Thoracic aorta (tissue), 2 donors: ENCODE data around the gene STAG3. TPM values are rescaled to one million over a fixed set of nuclear protein-coding genes. Genes with fewer than 3 reads are reported as not detected.
"Not testable (repeated sequence)": the region's sequence is repeated elsewhere in the genome, so short reads cannot be mapped to it uniquely, and the experiment has no call there.

ENCODE experiments used
- ATAC-seq: fragments of 150-250 bp; one replicate; pipeline ENCODE4 v1.8.0; 2017; ENCODE audit warnings: low read depth; ENCODE audit not compliant: insufficient number of reproducible peaks, low FRiP score
- DNase-seq: peaks from one replicate; pipeline ENCODE4 v3.0.0-alpha.2; 2020; ENCODE audit warnings: low spot score
- H3K27ac ChIP-seq, 2 donors: fragments of 200-600 bp; sonication (generic); 1 replicate in 1 of 2; 2 replicates in 1 of 2; pipeline ENCODE4 v1.5.1; 2016; ENCODE audit warnings: mild to moderate bottlenecking in 2 of 2, moderate library complexity in 2 of 2
- H3K27me3 ChIP-seq: fragments of 200-600 bp; sonication (generic); replicated peaks from 2 replicates; pipeline ENCODE4 v1.6.0; 2016; ENCODE audit warnings: mild to moderate bottlenecking; ENCODE audit not compliant: insufficient read depth
- H3K36me3 ChIP-seq: fragments of 200-600 bp; sonication (generic); one replicate; pipeline ENCODE4 v1.5.1; 2016
- H3K4me1 ChIP-seq, 2 donors: fragments of 200-600 bp; sonication (generic); 1 replicate in 1 of 2; 2 replicates in 1 of 2; pipeline versions ENCODE4 v1.5.1 to v1.6.0; 2016; ENCODE audit warnings: low read depth in 2 of 2, mild to moderate bottlenecking in 1 of 2; ENCODE audit not compliant: control insufficient read depth in 1 of 2
- H3K4me3 ChIP-seq: fragments of 200-600 bp; sonication (generic); 2 replicates; pipeline ENCODE4 v1.5.1; 2016; ENCODE audit warnings: mild to moderate bottlenecking
- H3K9me3 ChIP-seq: fragments of 200-600 bp; sonication (generic); 2 replicates; pipeline ENCODE4 v1.5.1; 2016
- CTCF ChIP-seq: fragments of 200-600 bp; sonication (generic); IDR thresholded peaks from one replicate; pipeline ENCODE4 v1.5.1; 2019; ENCODE audit warnings: antibody characterized with exemption
- total RNA-seq, 2 donors: library from RNA; depleted of rRNA; stranded (reverse); fragments of >200 nt; gene quantifications; one replicate each; pipeline versions ENCODE4 v1.1.0 to v1.2.3, GENCODE V29; 2016

Gene STAG3
- total RNA-seq, 2 donors from 2014 or later = 0.56 to 0.95 TPM

- Histone ChIP-seq H3K27me3 (no peaks in the 10 kb centered on the region), H3K27ac (no peak overlapping the region), H3K4me1 (no peaks in the 10 kb centered on the region), H3K4me3 (no peak overlapping the region), H3K9me3 (no peaks in the 10 kb centered on the region), H3K36me3 (no peaks in the 10 kb centered on the region)
- no peak for TF ChIP-seq CTCF
- DNase-seq (no peak), ATAC-seq (no peak)
Measured at GRCh38 chr7:100210805-100211204, 33.1 kb downstream of the STAG3 start.

DNA sequence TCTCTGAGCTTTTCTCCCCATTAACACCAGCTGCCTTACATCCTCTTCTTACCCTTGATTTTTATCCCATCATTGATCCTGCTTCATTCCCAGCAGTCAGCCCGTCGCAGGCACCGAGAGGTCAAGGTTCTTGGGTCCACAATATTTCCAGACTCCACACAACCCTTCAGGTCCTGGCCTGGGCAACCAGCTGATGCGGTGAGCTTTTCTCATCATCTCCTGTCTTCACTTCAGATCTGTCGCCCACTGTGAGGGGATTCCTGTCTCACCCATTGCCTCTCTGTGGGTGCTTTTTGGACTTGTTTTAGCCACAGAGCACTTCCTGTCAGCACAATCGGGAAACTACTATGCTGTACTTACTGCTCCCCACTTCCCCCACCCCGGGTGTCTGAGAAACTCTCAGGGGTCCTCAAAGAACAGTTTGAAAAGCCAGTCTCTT lies 33.6 kb downstream of the STAG3 start:
- H3K27ac ChIP-seq = no peak overlapping the region
- no peaks in the 10 kb centered on the region for H3K9me3 ChIP-seq
- H3K4me3 ChIP-seq = no peak overlapping the region
- H3K27me3 ChIP-seq = no peaks in the 10 kb centered on the region
- TF ChIP-seq CTCF = no peak
- no peaks in the 10 kb centered on the region for H3K36me3 ChIP-seq
- no peaks in the 10 kb centered on the region for H3K4me1 ChIP-seq
- DNase-seq (no peak), ATAC-seq (no peak)

DNA sequence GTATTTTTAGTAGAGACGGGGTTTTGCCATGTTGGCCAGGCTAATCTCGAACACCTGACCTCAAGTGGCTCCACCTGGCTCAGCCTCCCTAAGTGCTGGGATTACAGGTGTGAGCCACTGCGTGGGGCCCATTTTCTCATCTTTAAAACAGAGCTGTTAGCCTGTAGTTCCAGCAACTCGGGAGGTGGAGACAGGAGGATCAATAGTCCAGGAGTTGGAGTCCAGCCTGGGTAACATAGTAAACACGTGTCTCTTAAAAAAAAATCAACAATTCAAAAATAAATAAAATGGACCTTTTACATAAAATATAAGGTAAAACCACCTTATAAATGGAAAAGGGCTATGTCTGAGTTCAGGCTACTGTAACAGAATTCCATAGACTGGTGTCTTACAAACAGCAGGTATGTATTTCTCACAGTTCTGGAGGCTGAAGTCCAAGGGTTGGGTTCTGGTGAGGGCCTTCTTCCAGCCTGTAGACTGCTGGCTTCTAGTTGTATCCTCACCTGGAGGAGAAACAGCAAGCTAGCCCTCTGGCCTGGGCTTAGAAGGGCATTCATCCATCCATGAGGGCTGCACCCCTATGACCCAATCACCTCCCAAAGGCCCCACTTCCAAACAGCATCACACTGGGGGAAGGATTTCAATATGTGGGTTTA lies 35.0 kb downstream of the STAG3 start:
- Histone ChIP-seq H3K4me3 (no peak overlapping the region), H3K4me1 (no peaks in the 10 kb centered on the region), H3K36me3 (no peaks in the 10 kb centered on the region), H3K27ac (no peak overlapping the region), H3K9me3 (no peaks in the 10 kb centered on the region), H3K27me3 (no peaks in the 10 kb centered on the region)
- ATAC-seq (no peak), DNase-seq (no peak)
- TF ChIP-seq CTCF = no peak

DNA sequence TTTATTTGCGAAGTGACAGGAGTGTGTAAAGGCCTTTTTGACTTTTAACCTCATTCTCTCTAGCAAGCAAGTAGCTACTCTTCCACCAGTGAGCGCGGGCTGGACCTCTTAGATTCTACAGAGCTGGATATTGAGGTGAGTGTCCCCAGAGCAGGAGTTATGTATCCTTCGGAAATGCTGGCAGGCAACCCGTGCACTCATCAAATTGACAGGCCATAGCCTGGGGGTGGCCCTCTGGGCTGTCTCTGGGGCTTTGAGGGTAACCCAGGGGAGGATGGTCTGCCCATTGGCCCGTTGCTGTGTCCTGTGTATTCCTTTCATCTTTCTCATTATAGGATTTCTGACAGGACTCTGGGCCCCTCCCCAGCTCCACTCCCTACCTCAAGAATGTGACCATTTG lies 36.0 kb downstream of the STAG3 start:
- no peaks in the 10 kb centered on the region for H3K9me3 ChIP-seq
- no peaks in the 10 kb centered on the region for H3K27me3 ChIP-seq
- no peak for TF ChIP-seq CTCF
- H3K4me3 ChIP-seq = no peak overlapping the region
- no peak for DNase-seq
- no peak for ATAC-seq
- no peaks in the 10 kb centered on the region for H3K36me3 ChIP-seq
- no peak overlapping the region for H3K27ac ChIP-seq
- H3K4me1 ChIP-seq = no peaks in the 10 kb centered on the region

- not testable (repeated sequence) for H3K27ac ChIP-seq, H3K4me1 ChIP-seq, H3K36me3 ChIP-seq, H3K4me3 ChIP-seq, H3K27me3 ChIP-seq, H3K9me3 ChIP-seq, ATAC-seq, DNase-seq
Measured at GRCh38 chr7:100214356-100214755, 36.6 kb downstream of the STAG3 start.

DNA sequence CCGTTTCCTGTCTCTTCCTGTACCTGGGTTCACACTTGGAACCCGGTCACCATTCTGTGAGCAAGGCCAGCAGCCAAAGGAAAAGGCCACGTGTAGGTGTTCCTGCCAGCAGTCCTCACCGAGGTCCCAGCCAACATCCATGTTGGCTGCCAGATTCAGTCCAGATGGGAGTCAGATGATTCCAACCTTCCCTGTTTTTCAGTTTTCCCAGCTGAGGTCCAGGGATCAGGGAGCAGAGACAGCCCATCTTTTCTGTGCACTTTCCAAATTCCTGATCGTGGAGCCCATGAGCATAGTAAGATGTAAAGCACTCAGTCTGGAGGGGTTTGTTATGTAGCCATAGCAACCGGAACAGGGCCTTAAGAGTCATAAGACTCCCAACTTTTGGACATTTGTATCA lies 38.2 kb downstream of the STAG3 start:
- H3K9me3 ChIP-seq = no peaks in the 10 kb centered on the region
- H3K4me3 ChIP-seq = no peak overlapping the region
- no peak for DNase-seq
- no peak overlapping the region for H3K27ac ChIP-seq
- no peak for TF ChIP-seq CTCF
- H3K4me1 ChIP-seq = no peaks in the 10 kb centered on the region
- no peak for ATAC-seq
- H3K27me3 ChIP-seq = no peaks in the 10 kb centered on the region
- no peaks in the 10 kb centered on the region for H3K36me3 ChIP-seq
